Measurements from ENCODE around the gene ZEB2.

GRCh38 chr2:144477957-144478311 lies 42.0 kb downstream of the ZEB2 start:
- TF ChIP-seq FOXK2 (IDR thresholded peaks at IDR 0.05) (no peak), FOXA1 (IDR thresholded peaks at IDR 0.05) (no peak), HDGF (IDR thresholded peaks at IDR 0.05; ENCODE audit: borderline replicate concordance) (no peak), TARDBP (IDR thresholded peaks at IDR 0.05) (no peak), ZNF384 (IDR thresholded peaks at IDR 0.05) (no peak)

Measured in HEK293T (cell line).